CD14-positive monocyte (primary cell): ENCODE results near the gene TAAR2. TPM values are rescaled to one million over a fixed set of nuclear protein-coding genes. Genes with fewer than 3 reads are reported as not detected.
"Not testable (repeated sequence)": the region's sequence is repeated elsewhere in the genome, so short reads cannot be mapped to it uniquely, and the experiment has no call there.

Experiments used
- DNase-seq, 3 donors: peaks; one replicate each; pipeline ENCODE4 v3.0.0-alpha.2; 2011 to 2022
- H2AFZ ChIP-seq: 2 replicates; pipeline ENCODE4 v1.6.0; 2012; ENCODE audit warnings: mild to moderate bottlenecking, low read depth, low read length, inconsistent platforms; ENCODE audit not compliant: insufficient read depth, poor library complexity, severe bottlenecking
- H3K27ac ChIP-seq, 2 donors: 1 replicate in 1 of 2; 2 replicates in 1 of 2; pipeline ENCODE4 v1.5.1; 2012 to 2013; ENCODE audit warnings: low read length in 2 of 2, control low read depth in 1 of 2, inconsistent platforms in 1 of 2, low read depth in 1 of 2, mild to moderate bottlenecking in 1 of 2
- H3K27me3 ChIP-seq, 2 donors: one replicate each; pipeline versions ENCODE4 v1.6.0 to v1.6.1; 2011 to 2013; ENCODE audit warnings: low read length in 2 of 2; ENCODE audit not compliant: control insufficient read depth in 2 of 2, insufficient read depth in 2 of 2
- H3K36me3 ChIP-seq, 2 donors: replicated peaks in 1 of 2; 1 replicate in 1 of 2; 2 replicates in 1 of 2; pipeline versions ENCODE4 v1.5.1 to v1.6.1; 2012 to 2013; ENCODE audit warnings: low read length in 2 of 2, control low read depth in 1 of 2, inconsistent platforms in 1 of 2, mild to moderate bottlenecking in 1 of 2; ENCODE audit not compliant: insufficient read depth in 2 of 2, control insufficient read depth in 1 of 2
- H3K4me1 ChIP-seq, 2 donors: 1 replicate in 1 of 2; 2 replicates in 1 of 2; pipeline versions ENCODE4 v1.5.1 to v1.6.1; 2012 to 2013; ENCODE audit warnings: low read length in 2 of 2, control low read depth in 1 of 2, inconsistent platforms in 1 of 2, mild to moderate bottlenecking in 1 of 2, moderate library complexity in 1 of 2; ENCODE audit not compliant: insufficient read depth in 2 of 2, control insufficient read depth in 1 of 2
- H3K4me2 ChIP-seq: replicated peaks from 2 replicates; pipeline ENCODE3; 2012; ENCODE audit warnings: low read length, moderate library complexity, mild to moderate bottlenecking; ENCODE audit not compliant: poor library complexity, severe bottlenecking; ENCODE audit errors: extremely low read depth
- H3K4me3 ChIP-seq, 3 experiments: fragments of 200-600 bp in 1 of 3; sonication (generic) in 1 of 3; replicated peaks in 1 of 3; 1 replicate in 2 of 3; 2 replicates in 1 of 3; pipeline ENCODE4 v1.5.1; 2011 to 2013; ENCODE audit warnings: low read length in 3 of 3, mild to moderate bottlenecking in 3 of 3, control low read depth in 2 of 3, low read depth in 2 of 3, inconsistent platforms in 1 of 3, moderate library complexity in 1 of 3
- H3K79me2 ChIP-seq: 2 replicates; pipeline ENCODE4 v1.6.0; 2012; ENCODE audit warnings: mild to moderate bottlenecking, control low read depth, inconsistent platforms, low read length, moderate library complexity; ENCODE audit not compliant: insufficient read depth
- H3K9ac ChIP-seq: 2 replicates; pipeline ENCODE4 v1.6.0; 2017; ENCODE audit warnings: low read length, mild to moderate bottlenecking; ENCODE audit not compliant: insufficient read depth, poor library complexity, severe bottlenecking
- H3K9me3 ChIP-seq, 2 donors: replicated peaks in 1 of 2; 1 replicate in 1 of 2; 2 replicates in 1 of 2; pipeline versions ENCODE4 v1.5.1 to v1.6.1; 2012 to 2013; ENCODE audit warnings: low read length in 2 of 2, control low read depth in 1 of 2; ENCODE audit not compliant: control insufficient read depth in 1 of 2, insufficient read depth in 1 of 2
- H4K20me1 ChIP-seq: 2 replicates; pipeline ENCODE4 v1.6.0; 2012; ENCODE audit warnings: mild to moderate bottlenecking, low read length, control low read depth, moderate library complexity; ENCODE audit not compliant: insufficient read depth
- H3K27ac Mint-ChIP-seq, 7 donors: one replicate each; pipeline ENCODE4 v1.8.0; 2020; ENCODE audit warnings: mild to moderate bottlenecking in 7 of 7, mixed read lengths in 7 of 7, moderate library complexity in 6 of 7, inconsistent platforms in 2 of 7
- H3K27me3 Mint-ChIP-seq, 3 donors: one replicate each; pipeline ENCODE4 v1.8.0; 2021 to 2022; ENCODE audit warnings: low read depth in 3 of 3, mild to moderate bottlenecking in 3 of 3, mixed read lengths in 3 of 3, moderate library complexity in 3 of 3, inconsistent platforms in 1 of 3
- H3K36me3 Mint-ChIP-seq, 2 donors: one replicate each; pipeline ENCODE4 v1.8.0; 2020; ENCODE audit warnings: mixed read lengths in 2 of 2, inconsistent platforms in 1 of 2, mild to moderate bottlenecking in 1 of 2
- H3K4me1 Mint-ChIP-seq: one replicate; pipeline ENCODE4 v1.8.0; 2020; ENCODE audit warnings: mild to moderate bottlenecking, mixed read lengths
- H3K4me3 Mint-ChIP-seq, 2 donors: one replicate each; pipeline ENCODE4 v1.8.0; 2020; ENCODE audit warnings: mild to moderate bottlenecking in 2 of 2, mixed read lengths in 2 of 2, moderate library complexity in 1 of 2
- H3K9me3 Mint-ChIP-seq, 7 donors: one replicate each; pipeline ENCODE4 v1.8.0; 2020 to 2022; ENCODE audit warnings: mixed read lengths in 7 of 7, mild to moderate bottlenecking in 6 of 7, moderate library complexity in 6 of 7, inconsistent platforms in 2 of 7
- WGBS: methylation state at CpG from one replicate; pipeline ENCODE4 v1.1.5; 2013; ENCODE audit warnings: missing lambda C conversion rate; ENCODE audit not compliant: insufficient coverage; 5-methylcytosine and 5-hydroxymethylcytosine counted together
- intact Hi-C, 2 donors: fragments of 100-400 bp; cut with micrococcal nuclease; formaldehyde crosslinking; loops; one replicate each; pipeline versions ENCODE4 v1.15.0 to v1.15.1; 2023
- polyA plus RNA-seq, 3 donors: library from polyadenylated mRNA; depleted of rRNA in 1 of 3; unstranded in 2 of 3; stranded (reverse) in 1 of 3; fragments of 300-500 nt in 2 of 3; fragments of >200 nt in 1 of 3; fragmentation: Illumina TruSeq in 2 of 3; gene quantifications; 1 replicate in 2 of 3; 2 replicates in 1 of 3; pipeline ENCODE4 v1.2.3, GENCODE V29; 2012 to 2021
- TF ChIP-seq, protein P1 (sequence below): fragments of 200-600 bp; IDR thresholded peaks from one replicate; pipeline ENCODE4 v1.8.0; 2022; ENCODE audit warnings: antibody characterized with exemption, mild to moderate bottlenecking

TAAR2 gene
- polyA plus RNA-seq, 3 donors: not detected

DNA sequence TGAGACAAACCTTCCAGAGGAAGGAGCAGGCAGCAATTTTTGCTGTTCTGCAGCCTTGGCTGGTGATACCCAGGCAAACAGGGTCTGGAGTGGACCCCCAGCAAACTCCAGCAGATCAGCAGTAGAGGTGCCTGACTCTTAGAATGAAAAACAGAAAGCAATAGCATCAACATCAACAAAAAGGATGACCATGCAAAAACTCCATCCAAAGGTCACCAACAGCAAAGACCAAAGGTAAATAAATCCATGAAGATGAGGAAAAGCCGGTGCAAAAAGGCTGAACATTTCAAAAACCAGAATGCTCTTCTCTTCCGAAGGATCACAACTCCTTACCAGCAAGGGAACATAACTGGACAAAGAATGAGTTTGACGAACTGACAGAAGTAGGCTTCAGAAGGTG, 11.8 kb upstream of the TAAR2 start:
- H3K27me3 ChIP-seq, H3K4me3 ChIP-seq, H3K27ac ChIP-seq, H3K4me3 Mint-ChIP-seq, H3K4me1 Mint-ChIP-seq, H3K27me3 Mint-ChIP-seq, H3K27ac Mint-ChIP-seq, H3K79me2 ChIP-seq, H4K20me1 ChIP-seq, DNase-seq, H2AFZ ChIP-seq, H3K4me2 ChIP-seq, intact Hi-C loops, H3K36me3 ChIP-seq, H3K4me1 ChIP-seq, H3K9ac ChIP-seq, H3K9me3 ChIP-seq, H3K36me3 Mint-ChIP-seq: not testable (repeated sequence)
- H3K9me3 Mint-ChIP-seq: peaks cover 2 to 13% (median 6%) of the 10 kb centered on the region in 7 donors
- WGBS: no CpG with 5 or more reads among the region's 3 CpGs

DNA sequence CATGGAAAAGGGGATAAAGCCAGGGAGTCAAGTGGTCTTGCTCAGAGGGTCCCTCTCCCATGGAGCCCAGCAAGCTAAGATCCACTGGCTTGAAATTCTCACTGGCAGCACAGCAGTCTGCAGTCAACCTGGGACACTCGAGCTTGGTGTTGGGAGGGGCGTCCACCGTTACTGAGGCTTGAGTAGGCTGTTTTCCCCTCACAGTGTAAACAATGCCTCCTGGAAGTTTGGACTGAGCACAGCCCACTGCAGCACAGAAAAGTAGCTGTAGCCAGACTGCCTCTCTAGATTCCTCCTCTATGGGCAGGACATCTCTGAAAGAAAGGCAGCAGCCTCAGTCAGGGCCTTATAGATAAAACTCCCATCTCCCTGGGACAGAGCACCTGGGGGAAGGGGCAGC, 11.2 kb upstream of the TAAR2 start:
- H3K4me1 ChIP-seq, H3K27ac ChIP-seq, H4K20me1 ChIP-seq, H3K4me2 ChIP-seq, H3K79me2 ChIP-seq, intact Hi-C loops, H2AFZ ChIP-seq, H3K4me3 ChIP-seq, H3K27me3 Mint-ChIP-seq, H3K4me1 Mint-ChIP-seq, H3K27ac Mint-ChIP-seq, H3K36me3 Mint-ChIP-seq, DNase-seq, H3K9me3 ChIP-seq, H3K36me3 ChIP-seq, H3K27me3 ChIP-seq, H3K9ac ChIP-seq, H3K4me3 Mint-ChIP-seq: not testable (repeated sequence)
- no CpG with 5 or more reads among the region's 3 CpGs for WGBS
- H3K9me3 Mint-ChIP-seq: peaks cover 2 to 13% (median 6%) of the 10 kb centered on the region in 7 donors

GRCh38 chr6:132634796-132635195, 10.7 kb upstream of the TAAR2 start:
- Histone ChIP-seq H3K9ac (no peak overlapping the region), H2AFZ (no peak overlapping the region), H3K4me2 (no peak overlapping the region), H3K36me3 (no peaks in the 10 kb centered on the region), H4K20me1 (no peaks in the 10 kb centered on the region), H3K4me3 (no peak overlapping the region), H3K4me1 (no peaks in the 10 kb centered on the region), H3K27ac (no peak overlapping the region), H3K27me3 (no peaks in the 10 kb centered on the region), H3K79me2 (no peaks in the 10 kb centered on the region), H3K9me3 (no peaks in the 10 kb centered on the region)
- H3K4me1 Mint-ChIP-seq: no peaks in the 10 kb centered on the region
- H3K9me3 Mint-ChIP-seq: peaks cover 2 to 13% (median 6%) of the 10 kb centered on the region in 7 donors
- intact Hi-C loops: no loop called here
- no peak overlapping the region for H3K4me3 Mint-ChIP-seq
- no peak for DNase-seq
- 92% methylated on average over 2 of the region's 4 CpGs for WGBS
- TF ChIP-seq, protein P1, sequence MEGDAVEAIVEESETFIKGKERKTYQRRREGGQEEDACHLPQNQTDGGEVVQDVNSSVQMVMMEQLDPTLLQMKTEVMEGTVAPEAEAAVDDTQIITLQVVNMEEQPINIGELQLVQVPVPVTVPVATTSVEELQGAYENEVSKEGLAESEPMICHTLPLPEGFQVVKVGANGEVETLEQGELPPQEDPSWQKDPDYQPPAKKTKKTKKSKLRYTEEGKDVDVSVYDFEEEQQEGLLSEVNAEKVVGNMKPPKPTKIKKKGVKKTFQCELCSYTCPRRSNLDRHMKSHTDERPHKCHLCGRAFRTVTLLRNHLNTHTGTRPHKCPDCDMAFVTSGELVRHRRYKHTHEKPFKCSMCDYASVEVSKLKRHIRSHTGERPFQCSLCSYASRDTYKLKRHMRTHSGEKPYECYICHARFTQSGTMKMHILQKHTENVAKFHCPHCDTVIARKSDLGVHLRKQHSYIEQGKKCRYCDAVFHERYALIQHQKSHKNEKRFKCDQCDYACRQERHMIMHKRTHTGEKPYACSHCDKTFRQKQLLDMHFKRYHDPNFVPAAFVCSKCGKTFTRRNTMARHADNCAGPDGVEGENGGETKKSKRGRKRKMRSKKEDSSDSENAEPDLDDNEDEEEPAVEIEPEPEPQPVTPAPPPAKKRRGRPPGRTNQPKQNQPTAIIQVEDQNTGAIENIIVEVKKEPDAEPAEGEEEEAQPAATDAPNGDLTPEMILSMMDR: no peak
- H3K36me3 Mint-ChIP-seq: no peaks in the 10 kb centered on the region
- peaks cover 2 to 8% (median 5%) of the 10 kb centered on the region in 3 donors for H3K27me3 Mint-ChIP-seq
- no peak overlapping the region for H3K27ac Mint-ChIP-seq
